Spinal cord (tissue), 10 donors: Measurements from ENCODE around the gene ARFIP1. TPM values are rescaled to one million over a fixed set of nuclear protein-coding genes. Genes with fewer than 3 reads are reported as not detected.

Source experiments
- DNase-seq, 6 donors: peaks; one replicate each; pipeline versions ENCODE4 v3.0.0 to v3.0.0-alpha.2; 2013 to 2015; ENCODE audit warnings: low spot score in 6 of 6, low read depth in 4 of 6
- H3K27ac ChIP-seq: one replicate; pipeline ENCODE4 v1.5.1; 2013; ENCODE audit warnings: low read depth, low read length, control low read depth
- H3K27me3 ChIP-seq: one replicate; pipeline ENCODE4 v1.6.1; 2013; ENCODE audit warnings: low read length; ENCODE audit not compliant: control insufficient read depth, insufficient read depth
- H3K36me3 ChIP-seq: one replicate; pipeline ENCODE4 v1.6.1; 2013; ENCODE audit warnings: low read length; ENCODE audit not compliant: control insufficient read depth, insufficient read depth
- H3K4me1 ChIP-seq: one replicate; pipeline ENCODE4 v1.6.1; 2013; ENCODE audit warnings: low read length; ENCODE audit not compliant: control insufficient read depth, insufficient read depth
- H3K4me3 ChIP-seq: one replicate; pipeline ENCODE4 v1.5.1; 2013; ENCODE audit warnings: low read depth, low read length, control low read depth
- H3K9me3 ChIP-seq: one replicate; pipeline ENCODE4 v1.6.1; 2013; ENCODE audit warnings: low read length; ENCODE audit not compliant: control insufficient read depth, insufficient read depth
- whole genome bisulfite sequencing: methylation state at CpG from one replicate; pipeline ENCODE4 v1.1.5; 2013; ENCODE audit warnings: missing lambda C conversion rate; ENCODE audit not compliant: insufficient coverage; 5-methylcytosine and 5-hydroxymethylcytosine counted together
- polyA plus RNA-seq, 2 donors: library from polyadenylated mRNA; unstranded; fragments of 120-200 nt; gene quantifications; one replicate each; pipeline ENCODE4 v1.2.1, GENCODE V29; 2013; ENCODE audit not compliant: insufficient read length in 2 of 2
- total RNA-seq, 2 donors: library from RNA; depleted of rRNA in 1 of 2; stranded (reverse); fragments of 120-200 nt in 1 of 2; fragments of >200 nt in 1 of 2; gene quantifications; one replicate each; pipeline versions ENCODE4 v1.2.3 to v1.2.4, GENCODE V29; 2013 to 2014
- donor health status: healthy.

The ARFIP1 gene
- total and polyA plus RNA-seq, 4 donors, result 24.6 to 55.8 (median 32.2) TPM

- Histone ChIP-seq H3K4me3 (no peak overlapping the region), H3K4me1 (no peaks in the 10 kb centered on the region), H3K9me3 (no peaks in the 10 kb centered on the region), H3K27me3 (no peaks in the 10 kb centered on the region), H3K36me3 (no peaks in the 10 kb centered on the region), H3K27ac (no peak overlapping the region)
- no peak for DNase-seq
Measured at GRCh38 chr4:152900395-152900794, 120.6 kb downstream of the ARFIP1 start.

- Histone ChIP-seq H3K4me3 (no peak overlapping the region), H3K27ac (no peak overlapping the region), H3K36me3 (no peaks in the 10 kb centered on the region), H3K27me3 (no peaks in the 10 kb centered on the region), H3K9me3 (no peaks in the 10 kb centered on the region), H3K4me1 (no peaks in the 10 kb centered on the region)
- WGBS, result no CpG with 5 or more reads among the region's 3 CpGs
- no peak for DNase-seq
Measured at GRCh38 chr4:152901205-152901604, 121.5 kb downstream of the ARFIP1 start.

- no peak overlapping the region for H3K4me3 ChIP-seq
Measured at GRCh38 chr4:152903658-152904057, 123.9 kb downstream of the ARFIP1 start.

GRCh38 chr4:152909901-152910300 is 130.1 kb downstream of the ARFIP1 start:
- 80% methylated on average over 1 of the region's 4 CpGs for WGBS
- no peaks in the 10 kb centered on the region for H3K27me3 ChIP-seq
- H3K4me1 ChIP-seq, result no peaks in the 10 kb centered on the region
- DNase-seq, result no peak
- no peaks in the 10 kb centered on the region for H3K36me3 ChIP-seq
- H3K9me3 ChIP-seq, result no peaks in the 10 kb centered on the region
- no peak overlapping the region for H3K4me3 ChIP-seq
- H3K27ac ChIP-seq, result no peak overlapping the region

More at GRCh38 chr4:152903658-152904057, 123.9 kb downstream of the ARFIP1 start:
- no peaks in the 10 kb centered on the region for H3K36me3 ChIP-seq
- no peaks in the 10 kb centered on the region for H3K27me3 ChIP-seq
- H3K27ac ChIP-seq, result no peak overlapping the region
- DNase-seq, result no peak
- H3K9me3 ChIP-seq, result no peaks in the 10 kb centered on the region
- no peaks in the 10 kb centered on the region for H3K4me1 ChIP-seq

GRCh38 chr4:152910521-152910920 is 130.8 kb downstream of the ARFIP1 start:
- Histone ChIP-seq H3K4me1 (no peaks in the 10 kb centered on the region), H3K9me3 (no peaks in the 10 kb centered on the region), H3K27me3 (no peaks in the 10 kb centered on the region), H3K27ac (no peak overlapping the region), H3K4me3 (no peak overlapping the region), H3K36me3 (no peaks in the 10 kb centered on the region)
- no CpG with 5 or more reads among the region's 3 CpGs for WGBS
- DNase-seq, result no peak

GRCh38 chr4:152917543-152918395 is 138.0 kb downstream of the ARFIP1 start:
- H3K27me3 ChIP-seq, result no peaks in the 10 kb centered on the region
- 100% methylated on average over 1 of the region's 3 CpGs for WGBS
- no peaks in the 10 kb centered on the region for H3K36me3 ChIP-seq
- H3K9me3 ChIP-seq, result peaks cover 10% of the 10 kb centered on the region
- peak overlapping the region; percentile 29 for H3K27ac ChIP-seq
- peak in 1 of 6 donors; percentile 17 for DNase-seq
- no peaks in the 10 kb centered on the region for H3K4me1 ChIP-seq
- no peak overlapping the region for H3K4me3 ChIP-seq

GRCh38 chr4:152919826-152920225 is 140.1 kb downstream of the ARFIP1 start:
- H3K27ac ChIP-seq, result no peak overlapping the region
- no peak overlapping the region for H3K4me3 ChIP-seq
- WGBS, result no CpG with 5 or more reads among the region's 2 CpGs
- peaks cover 10% of the 10 kb centered on the region for H3K9me3 ChIP-seq
- no peaks in the 10 kb centered on the region for H3K36me3 ChIP-seq
- H3K27me3 ChIP-seq, result no peaks in the 10 kb centered on the region
- DNase-seq, result no peak
- no peaks in the 10 kb centered on the region for H3K4me1 ChIP-seq

- no peak overlapping the region for H3K27ac ChIP-seq
- no peak for DNase-seq
- peaks cover 10% of the 10 kb centered on the region for H3K9me3 ChIP-seq
- no peak overlapping the region for H3K4me3 ChIP-seq
- no CpG with 5 or more reads among the region's 1 CpG for WGBS
- H3K4me1 ChIP-seq, result no peaks in the 10 kb centered on the region
- no peaks in the 10 kb centered on the region for H3K36me3 ChIP-seq
- no peaks in the 10 kb centered on the region for H3K27me3 ChIP-seq
Measured at GRCh38 chr4:152920768-152921167, 141.0 kb downstream of the ARFIP1 start.

GRCh38 chr4:152921284-152921683 is 141.5 kb downstream of the ARFIP1 start:
- no peak overlapping the region for H3K27ac ChIP-seq
- DNase-seq, result no peak
- no peaks in the 10 kb centered on the region for H3K4me1 ChIP-seq
- peaks cover 10% of the 10 kb centered on the region for H3K9me3 ChIP-seq
- H3K4me3 ChIP-seq, result no peak overlapping the region
- no peaks in the 10 kb centered on the region for H3K36me3 ChIP-seq
- no peaks in the 10 kb centered on the region for H3K27me3 ChIP-seq

- H3K4me1 ChIP-seq, result no peaks in the 10 kb centered on the region
- H3K27ac ChIP-seq, result no peak overlapping the region
- H3K9me3 ChIP-seq, result no peaks in the 10 kb centered on the region
- peak in 1 of 6 donors; percentile 52 for DNase-seq
- H3K4me3 ChIP-seq, result no peak overlapping the region
- no peaks in the 10 kb centered on the region for H3K36me3 ChIP-seq
- peaks cover 2% of the 10 kb centered on the region for H3K27me3 ChIP-seq
- 80% methylated on average over 1 of the region's 1 CpG for WGBS
Measured at GRCh38 chr4:152925851-152926250, 146.1 kb downstream of the ARFIP1 start.
